Keratinocyte (primary cell): ENCODE data around the gene PTGES.

Experiments used
- CTCF ChIP-seq, 3 experiments: IDR thresholded peaks in 1 of 3; conservative IDR thresholded peaks in 1 of 3; optimal IDR thresholded peaks in 1 of 3; 2 replicates in 2 of 3; 3 replicates in 1 of 3; pipeline versions ENCODE3 to v1.5.1; 2011; ENCODE audit warnings: low read length in 3 of 3, mild to moderate bottlenecking in 3 of 3, moderate library complexity in 2 of 3, control low read depth in 1 of 3, inconsistent platforms in 1 of 3; ENCODE audit not compliant: insufficient read depth in 2 of 3; ENCODE audit errors: extremely low read depth in 1 of 3
- EZH2 ChIP-seq: IDR thresholded peaks from one replicate; pipeline ENCODE4 v1.6.1; 2012; ENCODE audit warnings: inconsistent platforms, mild to moderate bottlenecking, low read length, moderate library complexity

GRCh38 chr9:129693741-129694140 lies 59.1 kb downstream of the PTGES start:
- TF ChIP-seq CTCF (optimal IDR thresholded peaks at IDR 0.05 in 1 of 3, IDR thresholded peaks at IDR 0.05 in 1 of 3, conservative IDR thresholded peaks at IDR 0.05 in 1 of 3; ENCODE audit: extremely low read depth in 1 of 3, insufficient read depth in 2 of 3, low read length in 3 of 3), result no peak
- no peak for TF ChIP-seq EZH2
